Activated naive CD4-positive, alpha-beta T cell treated with anti-CD3 and anti-CD28 coated beads for 36 hours (primary cell): ENCODE results near the gene DOK1. TPM values are rescaled to one million over a fixed set of nuclear protein-coding genes. Genes with fewer than 3 reads are reported as not detected.
A peak's percentile ranks its signal among the peaks of the same experiment; 100 is the strongest.

Source experiments
- CTCF ChIA-PET: fragments of 350-600 bp; sonication (Branson Sonifier 250); formaldehyde crosslinking; loops from one replicate; lab custom pipeline; 2021; ENCODE audit warnings: antibody characterized with exemption; lab: Charles Lee
- DNase-seq: peaks from one replicate; pipeline ENCODE4 v3.0.0-alpha.2; 2020
- H3K27ac Mint-ChIP-seq: one replicate; pipeline ENCODE4 v1.8.0; 2021; ENCODE audit warnings: mild to moderate bottlenecking, mixed read lengths
- H3K27me3 Mint-ChIP-seq: one replicate; pipeline ENCODE4 v1.8.0; 2021; ENCODE audit warnings: low read depth, mixed read lengths
- H3K36me3 Mint-ChIP-seq: one replicate; pipeline ENCODE4 v1.8.0; 2021; ENCODE audit warnings: low read depth, mixed read lengths
- H3K4me1 Mint-ChIP-seq: one replicate; pipeline ENCODE4 v1.8.0; 2021; ENCODE audit warnings: low read depth, mixed read lengths
- H3K4me3 Mint-ChIP-seq: one replicate; pipeline ENCODE4 v1.8.0; 2021; ENCODE audit warnings: mild to moderate bottlenecking, moderate library complexity, mixed read lengths
- H3K9me3 Mint-ChIP-seq: one replicate; pipeline ENCODE4 v1.8.0; 2021; ENCODE audit warnings: mixed read lengths
- intact Hi-C: fragments of 100-400 bp; cut with micrococcal nuclease; formaldehyde crosslinking; loops from one replicate; pipeline ENCODE4 v1.15.1; 2023
- total RNA-seq, 2 experiments: library from RNA; stranded (reverse); gene quantifications; one replicate each; pipeline ENCODE4 v1.2.3, GENCODE V29; 2021

Gene DOK1
- 10 to 100 TPM; 12.3 to 13.2 TPM for total RNA-seq

- Mint-ChIP-seq H3K36me3 (peaks cover 5% of the 10 kb centered on the region), H3K4me3 (peak within 1 kb of the TSS; percentile 94), H3K4me1 (peaks cover 4% of the 10 kb centered on the region), H3K9me3 (no peaks in the 10 kb centered on the region), H3K27me3 (peaks cover 17% of the 10 kb centered on the region), H3K27ac (peak within 1 kb of the TSS; percentile 88)
- intact Hi-C loops = loop anchor here (1.0 to 2.0 kb wide), 6 partner anchors 12 to 281 kb away; partner anchors contain the start of genes AUP1, HK2, HTRA2 and PCGF1
- peak; percentile 82 for DNase-seq
- CTCF ChIA-PET = interaction anchor here (0.6 to 1.0 kb wide), 3 partner anchors 22 to 33 kb away, joined by 3 to 5 read pairs (median 3); no protein-coding TSS in a partner anchor
Measured at GRCh38 chr2:74553892-74554819, at the start of gene DOK1, which contains the start of gene LOXL3. Gene DOK1, plus strand, starts transcription at chr2:74554720. Its CDS starts 35 bp downstream, at chr2:74554755. Gene LOXL3, minus strand, starts transcription at chr2:74553942. Its CDS starts 1,308 bp downstream, at chr2:74552634.

DNA sequence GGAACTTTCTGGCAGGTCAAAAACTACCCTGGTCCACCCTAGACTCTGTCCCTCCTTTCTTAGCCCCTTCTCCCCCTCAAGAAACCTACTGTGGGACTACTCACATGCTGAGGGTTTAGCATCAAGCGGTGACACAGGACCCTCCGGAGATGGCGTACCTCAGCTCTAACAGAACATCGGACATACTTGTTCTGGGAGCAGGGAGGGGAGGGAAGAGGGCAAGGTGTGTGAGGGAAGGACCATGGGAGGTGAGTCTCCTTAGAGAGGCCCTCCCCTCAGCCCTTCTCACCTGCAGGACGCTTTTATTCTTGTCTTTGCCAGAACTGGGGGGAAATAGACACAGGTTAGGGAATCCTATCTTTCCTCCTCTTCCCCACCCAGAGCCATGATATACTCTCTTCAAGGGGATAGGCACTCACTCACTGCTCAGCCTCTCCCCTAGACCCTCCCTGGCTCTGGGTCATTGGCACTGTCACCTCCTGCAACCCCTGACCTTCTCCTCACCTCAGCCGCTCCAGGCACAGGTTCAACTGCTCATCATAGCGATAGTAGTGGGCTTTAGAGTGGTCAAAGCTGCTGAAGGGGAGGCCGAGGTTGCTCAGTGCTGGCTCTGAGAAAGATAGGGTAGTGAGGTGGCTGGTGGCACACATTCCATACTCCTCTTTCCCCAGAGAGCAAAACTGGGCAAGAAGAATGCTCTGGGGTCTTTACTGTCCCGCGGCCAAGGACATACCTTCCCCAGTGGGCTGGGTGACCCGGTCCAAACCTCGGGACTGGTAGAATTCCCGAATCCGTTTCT is 48.9 kb upstream of the DOK1 start:
- peaks cover 45% of the 10 kb centered on the region for H3K4me1 Mint-ChIP-seq
- H3K27me3 Mint-ChIP-seq = peaks cover 45% of the 10 kb centered on the region
- no peak for DNase-seq
- H3K27ac Mint-ChIP-seq = no peak overlapping the region
- intact Hi-C loops = loop anchor here (2.0 to 10.0 kb wide), 5 partner anchors 49 to 449 kb away; partner anchors contain the start of genes DOK1, HK2, POLE4 and SEMA4F
- CTCF ChIA-PET = interaction anchor here (0.5 to 4.8 kb wide), 5 partner anchors 23 to 83 kb away, joined by 3 to 14 read pairs (median 10); partner anchors contain the start of genes CCDC142 and TTC31
- no peak overlapping the region for H3K4me3 Mint-ChIP-seq
- H3K9me3 Mint-ChIP-seq = no peaks in the 10 kb centered on the region
- peaks cover 24% of the 10 kb centered on the region for H3K36me3 Mint-ChIP-seq

DNA sequence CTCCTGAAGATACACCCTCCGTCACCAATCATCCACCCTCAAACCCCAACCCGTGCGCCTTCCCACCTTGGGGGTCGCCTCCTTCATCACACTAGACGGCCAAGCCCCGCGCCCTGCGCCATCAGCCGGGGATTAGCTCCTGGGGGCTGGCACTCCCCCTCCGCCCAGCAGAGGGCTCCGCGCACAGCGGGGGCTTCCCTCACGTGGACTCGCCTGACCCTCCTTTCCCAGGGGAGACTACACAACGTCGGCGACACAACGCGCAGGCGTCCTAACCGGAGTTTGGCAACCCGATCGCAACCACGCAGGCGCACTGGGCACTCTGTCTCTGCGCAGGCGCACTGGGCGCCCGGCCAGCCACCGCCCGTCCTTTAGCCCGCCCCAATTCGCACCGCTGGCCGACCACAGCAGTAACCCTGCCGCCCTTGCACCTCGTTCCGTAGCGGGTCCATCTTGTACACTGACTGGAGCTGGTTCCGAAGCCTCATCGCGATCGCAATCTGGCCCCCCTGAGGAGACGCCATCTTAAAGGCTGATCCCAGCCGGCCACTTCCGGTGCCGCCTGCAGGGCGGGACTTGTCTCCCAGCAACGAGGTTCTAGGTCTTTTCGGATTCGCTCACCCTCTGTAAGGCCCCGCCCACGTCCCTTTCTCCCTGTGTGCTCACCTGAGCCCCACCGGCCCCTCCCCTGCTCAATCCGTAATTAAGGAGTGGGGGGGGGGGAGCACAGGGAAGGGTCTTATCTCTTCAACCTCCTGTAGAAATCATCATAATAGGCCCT is 47.2 kb upstream of the DOK1 start, which contains the start of gene PCGF1:
PCGF1 (minus strand) TSS at position 551 of the 781 bp plus-strand sequence; CDS start at position 524, 27 bp downstream.
- peak within 1 kb of the TSS; percentile 91 for H3K4me3 Mint-ChIP-seq
- peaks cover 24% of the 10 kb centered on the region for H3K36me3 Mint-ChIP-seq
- peaks cover 40% of the 10 kb centered on the region for H3K4me1 Mint-ChIP-seq
- peak within 1 kb of the TSS; percentile 98 for H3K27ac Mint-ChIP-seq
- peaks cover 41% of the 10 kb centered on the region for H3K27me3 Mint-ChIP-seq
- CTCF ChIA-PET = interaction anchor here (1.1 to 1.8 kb wide), 2 partner anchors 26 to 81 kb away, joined by 3 to 14 read pairs; no protein-coding TSS in a partner anchor
- DNase-seq = peak; percentile 99
- no peaks in the 10 kb centered on the region for H3K9me3 Mint-ChIP-seq
- intact Hi-C loops = loop anchor here (1.0 to 10.0 kb wide), 9 partner anchors 9 to 447 kb away; partner anchors contain the start of genes AUP1, DOK1, HK2 and HTRA2

- H3K4me3 Mint-ChIP-seq = peak overlapping the region; percentile 91
- peak; percentile 45 for DNase-seq
- intact Hi-C loops = loop anchor here (1.0 to 10.0 kb wide), 9 partner anchors 8 to 447 kb away; partner anchors contain the start of genes AUP1, DOK1, HK2 and HTRA2
- H3K9me3 Mint-ChIP-seq = no peaks in the 10 kb centered on the region
- CTCF ChIA-PET = interaction anchor here (1.1 to 2.9 kb wide), 3 partner anchors 24 to 80 kb away, joined by 3 to 14 read pairs (median 3); partner anchors contain the start of genes CCDC142 and TTC31
- peaks cover 40% of the 10 kb centered on the region for H3K27me3 Mint-ChIP-seq
- peak overlapping the region; percentile 98 for H3K27ac Mint-ChIP-seq
- H3K36me3 Mint-ChIP-seq = peaks cover 24% of the 10 kb centered on the region
- peaks cover 36% of the 10 kb centered on the region for H3K4me1 Mint-ChIP-seq
Measured at GRCh38 chr2:74507926-74508520, 46.5 kb upstream of the DOK1 start.

DNA sequence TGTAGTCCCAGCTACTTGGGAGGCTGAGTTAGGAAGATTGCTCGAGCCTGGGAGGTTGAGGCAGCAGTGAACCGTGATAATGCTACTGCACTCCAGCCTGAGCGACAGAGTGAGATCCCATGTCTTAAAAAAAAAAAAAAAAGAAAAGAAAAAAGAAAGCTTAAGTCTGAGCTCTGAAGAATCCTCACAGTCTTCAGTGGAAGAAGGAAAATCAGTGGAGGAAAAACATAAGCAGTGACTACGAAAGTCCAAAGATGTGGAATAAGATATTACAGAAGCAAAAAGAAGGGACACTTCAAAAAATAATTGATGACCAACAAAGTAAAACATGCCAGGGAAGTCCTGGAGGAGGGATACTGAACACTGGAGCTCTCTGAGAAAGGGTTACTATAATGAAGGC is 44.2 kb upstream of the DOK1 start:
- Mint-ChIP-seq H3K4me1 (peaks cover 23% of the 10 kb centered on the region), H3K9me3 (no peaks in the 10 kb centered on the region), H3K27ac (no peak overlapping the region), H3K36me3 (peaks cover 13% of the 10 kb centered on the region), H3K27me3 (peaks cover 35% of the 10 kb centered on the region), H3K4me3 (no peak overlapping the region)
- no peak for DNase-seq
- intact Hi-C loops = no loop called here
- CTCF ChIA-PET = interaction anchor here (1.1 to 2.9 kb wide), 5 partner anchors 19 to 78 kb away, joined by 6 to 14 read pairs (median 7); partner anchors contain the start of genes AUP1, CCDC142, HTRA2 and TTC31

DNA sequence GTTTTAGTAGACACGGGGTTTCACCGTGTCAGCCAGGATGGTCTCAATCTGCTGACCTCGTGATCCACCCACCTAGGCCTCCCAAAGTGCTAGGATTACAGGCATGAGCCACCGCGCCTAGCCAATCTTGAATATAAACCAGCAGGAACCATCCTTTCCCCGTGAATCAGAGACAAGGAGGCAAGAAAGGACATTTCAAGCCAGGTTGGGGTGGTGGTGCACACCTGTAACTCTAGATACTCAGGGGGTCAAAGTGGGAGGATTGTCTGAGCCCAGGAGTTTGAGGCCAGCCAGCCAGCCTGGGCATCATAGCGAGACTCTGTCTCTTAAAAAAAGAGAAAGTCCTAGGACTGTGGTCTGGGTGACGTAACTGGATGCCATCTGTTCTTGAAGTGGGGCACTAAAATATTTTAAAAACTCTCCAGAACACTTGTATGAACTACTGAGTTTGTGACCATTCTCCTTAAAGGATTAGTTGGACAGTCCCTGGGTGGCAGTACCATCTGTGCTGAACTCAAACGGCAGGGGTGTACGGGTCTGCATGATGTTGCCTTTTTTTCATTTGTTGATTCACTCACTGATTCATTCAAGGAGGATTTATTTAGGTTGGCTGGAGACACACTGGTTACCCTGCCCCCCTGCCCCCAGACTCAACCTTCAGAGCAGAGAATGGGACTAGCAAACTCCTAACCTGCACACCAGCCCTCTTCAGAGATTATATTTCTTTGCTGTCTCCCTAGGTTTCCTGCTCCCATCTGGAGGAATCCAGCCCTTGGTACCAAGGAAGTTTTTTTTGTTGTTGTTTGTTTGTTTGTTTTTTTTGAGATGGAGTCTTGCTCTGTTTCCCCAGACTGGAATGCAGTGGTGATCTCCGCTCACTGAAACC is 43.2 kb upstream of the DOK1 start:
- CTCF ChIA-PET = interaction anchor here (1.3 to 2.2 kb wide), 3 partner anchors 18 to 29 kb away, joined by 6 to 9 read pairs (median 6); partner anchors contain the start of genes AUP1, CCDC142, HTRA2 and TTC31
- Mint-ChIP-seq H3K4me1 (peaks cover 26% of the 10 kb centered on the region), H3K27me3 (peaks cover 42% of the 10 kb centered on the region), H3K27ac (no peak overlapping the region), H3K9me3 (no peaks in the 10 kb centered on the region), H3K36me3 (peaks cover 7% of the 10 kb centered on the region), H3K4me3 (no peak overlapping the region)
- DNase-seq = no peak
- intact Hi-C loops = no loop called here

GRCh38 chr2:74512744-74513604 is 41.5 kb upstream of the DOK1 start:
- Mint-ChIP-seq H3K9me3 (no peaks in the 10 kb centered on the region), H3K4me1 (peaks cover 25% of the 10 kb centered on the region), H3K27ac (no peak overlapping the region), H3K4me3 (no peak overlapping the region), H3K27me3 (peaks cover 55% of the 10 kb centered on the region), H3K36me3 (peaks cover 1% of the 10 kb centered on the region)
- CTCF ChIA-PET = no interaction called here
- intact Hi-C loops = no loop called here
- no peak for DNase-seq

DNA sequence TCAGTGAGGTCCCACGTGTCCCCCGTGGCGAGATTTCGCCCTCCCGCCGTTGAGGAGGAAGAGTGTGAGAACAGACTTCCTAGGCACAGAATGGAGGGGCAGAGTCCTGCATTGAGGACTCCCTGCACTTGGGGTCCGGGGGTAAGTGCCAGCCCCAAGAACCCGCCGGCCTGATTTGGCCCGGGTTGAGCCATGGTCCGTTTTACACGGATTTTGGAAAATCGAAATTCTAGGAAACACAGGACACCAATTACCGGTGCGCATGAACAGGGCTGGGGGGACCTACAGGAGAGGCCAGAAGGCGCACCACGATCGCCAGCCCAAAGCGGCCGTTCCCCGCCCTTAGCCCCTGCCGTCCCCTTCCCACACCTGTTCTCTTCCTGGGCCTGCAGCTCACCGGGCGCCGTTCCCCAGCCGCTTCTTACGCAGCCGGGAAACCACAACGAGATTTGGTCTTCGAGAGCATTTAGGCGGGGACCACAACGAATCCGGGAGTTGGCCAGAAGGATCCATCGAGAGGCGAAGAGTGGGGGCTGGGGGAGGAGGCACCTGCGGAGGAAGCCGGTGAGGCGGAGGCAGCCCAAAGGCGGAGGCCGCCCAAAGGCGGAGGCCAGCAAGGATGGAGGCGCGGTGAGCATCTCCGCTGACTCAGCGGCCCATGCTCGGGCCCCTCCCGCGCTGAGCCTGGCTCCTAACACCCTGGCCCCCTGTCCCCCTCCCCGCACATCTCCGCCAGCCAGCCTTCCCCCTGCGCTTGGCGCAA is 40.7 kb upstream of the DOK1 start:
- CTCF ChIA-PET = no interaction called here
- H3K4me3 Mint-ChIP-seq = peak overlapping the region; percentile 32

More for the DNA sequence above, 40.7 kb upstream of the DOK1 start:
- intact Hi-C loops = no loop called here
- Mint-ChIP-seq H3K36me3 (peaks cover 1% of the 10 kb centered on the region), H3K27me3 (peaks cover 61% of the 10 kb centered on the region), H3K4me1 (peaks cover 18% of the 10 kb centered on the region), H3K9me3 (no peaks in the 10 kb centered on the region), H3K27ac (no peak overlapping the region)
- peak; percentile 51 for DNase-seq
